ENCODE measurements around the gene RRAGB. TPM values are rescaled to one million over a fixed set of nuclear protein-coding genes. Genes with fewer than 3 reads are reported as not detected.
"Not testable (repeated sequence)": the region's sequence is repeated elsewhere in the genome, so short reads cannot be mapped to it uniquely, and the experiment has no call there.

RRAGB gene
- total RNA-seq, result 10 to 100 TPM; 25.9 to 48.8 (median 42.2) TPM

DNA sequence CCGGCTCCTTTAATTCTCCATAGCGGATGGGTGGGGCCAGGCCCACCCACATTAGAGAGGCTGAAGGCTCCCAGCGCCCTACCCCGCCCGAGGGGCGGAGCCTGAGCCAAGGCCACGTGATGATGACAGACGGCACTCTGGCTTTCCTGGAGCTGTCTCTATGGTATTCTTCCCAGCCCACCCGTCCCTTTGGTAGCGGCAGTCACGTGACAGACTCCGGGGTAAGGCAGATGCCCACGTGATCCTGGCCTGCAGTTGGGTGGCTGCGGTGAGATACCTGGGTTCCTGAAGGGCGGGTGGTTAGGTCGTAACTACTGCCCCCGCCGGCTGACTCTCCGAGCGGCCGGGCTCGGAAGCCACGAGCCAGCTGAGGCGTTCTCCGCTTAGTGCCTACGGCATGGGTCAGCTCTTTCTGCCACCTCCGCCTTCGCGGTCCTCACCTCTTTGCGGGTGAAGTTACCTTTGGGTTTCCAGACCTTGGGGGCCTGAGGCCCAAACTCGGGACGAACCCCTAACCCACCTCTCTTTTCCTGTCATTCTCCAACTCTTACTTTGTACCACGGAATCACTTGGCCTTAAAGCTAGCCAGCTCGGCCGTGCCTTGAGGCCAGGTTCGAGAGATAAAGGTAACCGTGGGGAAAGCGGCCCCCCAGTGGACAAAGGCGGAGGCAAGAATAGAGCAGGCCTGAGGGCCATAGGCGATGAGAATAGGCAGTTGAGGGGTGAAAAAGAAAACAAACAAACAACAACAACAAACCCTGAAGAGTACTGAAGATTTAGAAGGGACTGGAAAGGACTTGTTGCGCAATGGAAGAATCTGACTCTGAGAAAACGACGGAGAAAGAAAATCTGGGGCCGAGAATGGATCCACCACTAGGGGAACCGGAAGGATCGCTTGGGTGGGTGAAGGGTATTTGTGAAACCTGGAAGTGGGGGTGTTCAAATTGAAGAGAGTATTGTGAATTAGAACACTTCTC is at the start of gene RRAGB:
TSS of gene RRAGB (plus strand) at position 229 of the 977 bp plus-strand sequence. CDS start at position 808, 579 bp downstream.
- Histone ChIP-seq H3K9me3 (no peaks in the 10 kb centered on the region), H3K27ac (peak within 1 kb of the TSS; percentile 82 to 89), H3K4me1 (no peaks in the 10 kb centered on the region), H3K36me3 (no peaks in the 10 kb centered on the region), H3K4me3 (peak within 1 kb of the TSS; percentile 43 to 71), H3K27me3 (no peaks in the 10 kb centered on the region)
- peak; percentile 34 to 39 for TF ChIP-seq POLR2A (IDR thresholded peaks at IDR 0.05)
- TF ChIP-seq, protein P1, sequence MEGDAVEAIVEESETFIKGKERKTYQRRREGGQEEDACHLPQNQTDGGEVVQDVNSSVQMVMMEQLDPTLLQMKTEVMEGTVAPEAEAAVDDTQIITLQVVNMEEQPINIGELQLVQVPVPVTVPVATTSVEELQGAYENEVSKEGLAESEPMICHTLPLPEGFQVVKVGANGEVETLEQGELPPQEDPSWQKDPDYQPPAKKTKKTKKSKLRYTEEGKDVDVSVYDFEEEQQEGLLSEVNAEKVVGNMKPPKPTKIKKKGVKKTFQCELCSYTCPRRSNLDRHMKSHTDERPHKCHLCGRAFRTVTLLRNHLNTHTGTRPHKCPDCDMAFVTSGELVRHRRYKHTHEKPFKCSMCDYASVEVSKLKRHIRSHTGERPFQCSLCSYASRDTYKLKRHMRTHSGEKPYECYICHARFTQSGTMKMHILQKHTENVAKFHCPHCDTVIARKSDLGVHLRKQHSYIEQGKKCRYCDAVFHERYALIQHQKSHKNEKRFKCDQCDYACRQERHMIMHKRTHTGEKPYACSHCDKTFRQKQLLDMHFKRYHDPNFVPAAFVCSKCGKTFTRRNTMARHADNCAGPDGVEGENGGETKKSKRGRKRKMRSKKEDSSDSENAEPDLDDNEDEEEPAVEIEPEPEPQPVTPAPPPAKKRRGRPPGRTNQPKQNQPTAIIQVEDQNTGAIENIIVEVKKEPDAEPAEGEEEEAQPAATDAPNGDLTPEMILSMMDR (IDR thresholded peaks at IDR 0.05), result peak; percentile 41 to 50 (median 46)
- intact Hi-C loops (cut with DNase I; ENCODE audit: low total_unique reads), result no loop called here
- DNase-seq, result peak; percentile 93 to 95

GRCh38 chrX:55668084-55668483 is 49.5 kb upstream of the RRAGB start:
- intact Hi-C loops (cut with DNase I; ENCODE audit: low total_unique reads), result no loop called here
- no peaks in the 10 kb centered on the region for H3K36me3 ChIP-seq
- no peaks in the 10 kb centered on the region for H3K9me3 ChIP-seq
- H3K4me3 ChIP-seq, result no peak overlapping the region
- TF ChIP-seq, protein P1 (IDR thresholded peaks at IDR 0.05), result no peak
- TF ChIP-seq POLR2A (IDR thresholded peaks at IDR 0.05), result no peak
- no peaks in the 10 kb centered on the region for H3K27me3 ChIP-seq
- no peak overlapping the region for H3K27ac ChIP-seq
- DNase-seq, result no peak
- H3K4me1 ChIP-seq, result no peaks in the 10 kb centered on the region

DNA sequence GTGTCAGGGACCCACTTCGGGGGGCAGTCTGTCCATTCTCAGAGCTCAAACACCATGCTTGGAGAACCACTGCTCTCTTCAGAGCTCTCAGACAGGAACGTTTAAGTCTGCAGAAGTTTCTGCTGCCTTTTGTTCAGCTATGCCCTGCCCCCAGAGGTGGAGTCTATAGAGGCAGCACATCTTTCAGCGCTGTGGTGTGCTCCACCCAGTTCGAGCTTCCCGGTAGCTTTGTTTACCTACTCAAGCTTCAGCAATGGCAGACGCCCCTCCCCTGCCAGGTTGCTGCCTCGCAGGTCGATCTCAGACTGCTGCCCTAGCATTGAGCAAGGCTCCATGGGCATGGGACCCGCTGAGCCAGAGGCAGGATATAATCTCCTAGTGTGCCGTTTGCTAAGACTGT is 29.0 kb upstream of the RRAGB start:
- H3K27me3 ChIP-seq; H3K9me3 ChIP-seq; intact Hi-C loops (cut with DNase I; ENCODE audit: low total_unique reads); H3K36me3 ChIP-seq; H3K4me3 ChIP-seq; H3K4me1 ChIP-seq; H3K27ac ChIP-seq; DNase-seq: not testable (repeated sequence)

- no peaks in the 10 kb centered on the region for H3K9me3 ChIP-seq
- no peak for DNase-seq
- H3K36me3 ChIP-seq, result no peaks in the 10 kb centered on the region
- H3K4me3 ChIP-seq, result no peak overlapping the region
- intact Hi-C loops (cut with DNase I; ENCODE audit: low total_unique reads), result no loop called here
- H3K4me1 ChIP-seq, result no peaks in the 10 kb centered on the region
- TF ChIP-seq, protein P1 (IDR thresholded peaks at IDR 0.05), result no peak
- no peak for TF ChIP-seq POLR2A (IDR thresholded peaks at IDR 0.05)
- no peak overlapping the region for H3K27ac ChIP-seq
- no peaks in the 10 kb centered on the region for H3K27me3 ChIP-seq
Observed at GRCh38 chrX:55695227-55696018, 22.1 kb upstream of the RRAGB start.

- TF ChIP-seq POLR2A (IDR thresholded peaks at IDR 0.05), result no peak
- TF ChIP-seq, protein P1 (IDR thresholded peaks at IDR 0.05), result no peak
- intact Hi-C loops (cut with DNase I; ENCODE audit: low total_unique reads), result no loop called here
- H3K4me3 ChIP-seq, result no peak overlapping the region
- DNase-seq, result no peak
- no peaks in the 10 kb centered on the region for H3K9me3 ChIP-seq
- H3K27me3 ChIP-seq, result no peaks in the 10 kb centered on the region
- H3K27ac ChIP-seq, result no peak overlapping the region
- H3K4me1 ChIP-seq, result no peaks in the 10 kb centered on the region
- no peaks in the 10 kb centered on the region for H3K36me3 ChIP-seq
Observed at GRCh38 chrX:55697381-55697780, 20.2 kb upstream of the RRAGB start.

Data from uterus (tissue), 4 donors.